Measurements from ENCODE around the gene ARHGAP6.
"Not testable (repeated sequence)": the region's sequence is repeated elsewhere in the genome, so short reads cannot be mapped to it uniquely, and the experiment has no call there.

The ARHGAP6 gene

GRCh38 chrX:11395859-11396258, 269.9 kb downstream of the ARHGAP6 start:
- no peak for DNase-seq

- no peak for DNase-seq
Observed at GRCh38 chrX:11393949-11394654, 271.6 kb downstream of the ARHGAP6 start.

GRCh38 chrX:11386812-11387211, 278.9 kb downstream of the ARHGAP6 start:
- no peak for DNase-seq

GRCh38 chrX:11386001-11386523, 279.7 kb downstream of the ARHGAP6 start:
- DNase-seq, result no peak

- DNase-seq, result no peak
Observed at GRCh38 chrX:11382930-11383329, 282.8 kb downstream of the ARHGAP6 start.

- no peak for DNase-seq
Observed at GRCh38 chrX:11381464-11381863, 284.3 kb downstream of the ARHGAP6 start.

- no peak for DNase-seq
Observed at GRCh38 chrX:11380187-11380844, 285.4 kb downstream of the ARHGAP6 start.

- DNase-seq, result no peak
Observed at GRCh38 chrX:11376163-11376562, 289.6 kb downstream of the ARHGAP6 start.

- no peak for DNase-seq
Observed at GRCh38 chrX:11375614-11376119, 290.1 kb downstream of the ARHGAP6 start.

GRCh38 chrX:11374570-11374969, 291.1 kb downstream of the ARHGAP6 start:
- DNase-seq, result no peak

- DNase-seq, result no peak
Observed at GRCh38 chrX:11371106-11371505, 294.6 kb downstream of the ARHGAP6 start.

GRCh38 chrX:11367609-11368430, 297.9 kb downstream of the ARHGAP6 start:
- DNase-seq, result no peak

GRCh38 chrX:11366998-11367595, 298.6 kb downstream of the ARHGAP6 start:
- no peak for DNase-seq

- no peak for DNase-seq
Observed at GRCh38 chrX:11365426-11365825, 300.3 kb downstream of the ARHGAP6 start.

- no peak for DNase-seq
Observed at GRCh38 chrX:11364835-11365234, 300.9 kb downstream of the ARHGAP6 start.

GRCh38 chrX:11363825-11364224, 301.9 kb downstream of the ARHGAP6 start:
- DNase-seq, result not testable (repeated sequence)

GRCh38 chrX:11363069-11363594, 302.6 kb downstream of the ARHGAP6 start:
- no peak for DNase-seq

GRCh38 chrX:11361666-11362065, 304.1 kb downstream of the ARHGAP6 start:
- not testable (repeated sequence) for DNase-seq

- not testable (repeated sequence) for DNase-seq
Observed at GRCh38 chrX:11355944-11356343, 309.8 kb downstream of the ARHGAP6 start.

GRCh38 chrX:11355259-11355909, 310.3 kb downstream of the ARHGAP6 start:
- DNase-seq, result no peak

GRCh38 chrX:11352296-11352741, 313.4 kb downstream of the ARHGAP6 start:
- no peak for DNase-seq
